ENCODE measurements around the gene RGP1.

DNA sequence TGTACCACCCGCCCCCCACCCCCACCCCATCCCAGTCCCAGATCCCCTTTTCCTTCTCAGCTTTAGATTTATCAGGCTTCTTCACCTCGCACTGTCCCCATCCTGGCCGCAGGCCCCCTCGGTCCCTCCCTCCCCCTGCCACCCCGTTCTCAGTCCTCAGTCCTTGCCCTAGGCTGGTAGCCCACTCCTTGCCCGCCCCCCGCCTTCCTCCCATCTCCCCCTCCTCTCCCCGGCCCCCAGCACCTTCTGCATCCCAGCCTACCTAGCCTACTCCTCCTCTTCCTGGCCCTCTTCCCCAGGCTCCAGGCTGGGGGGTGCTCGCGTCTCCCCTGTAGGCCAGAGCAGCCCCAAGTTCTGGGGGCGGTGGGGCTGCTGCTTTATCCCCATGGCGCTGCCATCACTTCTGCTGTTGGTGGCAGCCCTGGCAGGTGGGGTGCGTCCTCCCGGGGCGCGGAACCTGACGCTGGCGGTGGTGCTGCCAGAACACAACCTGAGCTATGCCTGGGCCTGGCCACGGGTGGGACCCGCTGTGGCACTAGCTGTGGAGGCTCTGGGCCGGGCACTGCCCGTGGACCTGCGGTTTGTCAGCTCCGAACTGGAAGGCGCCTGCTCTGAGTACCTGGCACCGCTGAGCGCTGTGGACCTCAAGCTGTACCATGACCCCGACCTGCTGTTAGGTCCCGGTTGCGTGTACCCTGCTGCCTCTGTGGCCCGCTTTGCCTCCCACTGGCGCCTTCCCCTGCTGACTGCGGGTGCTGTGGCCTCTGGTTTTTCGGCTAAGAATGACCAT, 43.1 kb downstream of the RGP1 start:
- TF ChIP-seq EZH2phosphoT487 (IDR thresholded peaks at IDR 0.05; ENCODE audit: insufficient read depth, low read depth), result no peak
- no peak for TF ChIP-seq EZH2 (IDR thresholded peaks at IDR 0.05; ENCODE audit: insufficient read depth, poor library complexity, severe bottlenecking)

Data from GM23248 (cell line).